HG03280 (cell line): ENCODE data around the gene VPS35.
"Not testable (repeated sequence)": the region's sequence is repeated elsewhere in the genome, so short reads cannot be mapped to it uniquely, and the experiment has no call there.

ENCODE experiments used
- ATAC-seq: cut with Tn5 transposase; IDR thresholded peaks from one replicate; pipeline ENCODE4 v1.9.1; 2021; ENCODE audit warnings: mild to moderate bottlenecking, moderate library complexity; ENCODE audit not compliant: unreplicated experiment

The VPS35 gene

DNA sequence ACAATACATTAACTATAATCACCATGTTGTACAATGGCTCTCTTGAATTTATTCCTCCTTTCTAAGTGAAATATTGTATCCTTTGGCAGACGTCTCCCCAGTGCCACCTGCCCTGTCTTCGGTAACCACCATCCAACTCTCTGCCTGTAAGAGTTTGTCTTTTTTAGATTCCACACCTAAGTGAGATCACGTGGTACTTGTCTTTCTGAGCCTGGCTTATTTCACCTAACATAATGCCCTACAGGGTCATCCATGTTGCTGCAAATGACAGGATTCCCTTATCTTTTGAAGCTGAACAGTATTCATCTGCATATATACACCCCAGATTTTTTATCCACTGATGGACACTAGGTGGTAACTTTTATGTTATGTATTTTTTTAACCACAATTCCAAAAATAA, 24.7 kb upstream of the VPS35 start:
- ATAC-seq: no peak

DNA sequence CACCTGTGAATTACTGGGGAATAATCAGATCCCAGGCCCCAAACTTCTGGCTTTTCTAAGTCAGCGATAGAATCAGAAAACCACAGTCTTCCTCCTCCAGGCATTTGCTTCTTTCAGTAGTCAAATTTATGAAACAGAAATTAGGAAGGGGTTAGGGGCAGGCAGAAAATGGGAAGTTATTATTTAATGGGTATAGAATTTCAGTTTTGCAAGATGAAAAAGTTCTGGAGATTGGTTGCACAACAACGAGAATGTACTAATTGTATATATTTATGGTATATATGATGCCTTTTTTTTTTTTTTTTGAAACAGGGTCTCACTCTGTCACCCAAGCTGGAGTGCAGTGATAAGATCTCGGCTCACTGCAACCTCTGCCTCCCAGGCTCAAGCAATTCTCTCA, 23.9 kb upstream of the VPS35 start:
- no peak for ATAC-seq

DNA sequence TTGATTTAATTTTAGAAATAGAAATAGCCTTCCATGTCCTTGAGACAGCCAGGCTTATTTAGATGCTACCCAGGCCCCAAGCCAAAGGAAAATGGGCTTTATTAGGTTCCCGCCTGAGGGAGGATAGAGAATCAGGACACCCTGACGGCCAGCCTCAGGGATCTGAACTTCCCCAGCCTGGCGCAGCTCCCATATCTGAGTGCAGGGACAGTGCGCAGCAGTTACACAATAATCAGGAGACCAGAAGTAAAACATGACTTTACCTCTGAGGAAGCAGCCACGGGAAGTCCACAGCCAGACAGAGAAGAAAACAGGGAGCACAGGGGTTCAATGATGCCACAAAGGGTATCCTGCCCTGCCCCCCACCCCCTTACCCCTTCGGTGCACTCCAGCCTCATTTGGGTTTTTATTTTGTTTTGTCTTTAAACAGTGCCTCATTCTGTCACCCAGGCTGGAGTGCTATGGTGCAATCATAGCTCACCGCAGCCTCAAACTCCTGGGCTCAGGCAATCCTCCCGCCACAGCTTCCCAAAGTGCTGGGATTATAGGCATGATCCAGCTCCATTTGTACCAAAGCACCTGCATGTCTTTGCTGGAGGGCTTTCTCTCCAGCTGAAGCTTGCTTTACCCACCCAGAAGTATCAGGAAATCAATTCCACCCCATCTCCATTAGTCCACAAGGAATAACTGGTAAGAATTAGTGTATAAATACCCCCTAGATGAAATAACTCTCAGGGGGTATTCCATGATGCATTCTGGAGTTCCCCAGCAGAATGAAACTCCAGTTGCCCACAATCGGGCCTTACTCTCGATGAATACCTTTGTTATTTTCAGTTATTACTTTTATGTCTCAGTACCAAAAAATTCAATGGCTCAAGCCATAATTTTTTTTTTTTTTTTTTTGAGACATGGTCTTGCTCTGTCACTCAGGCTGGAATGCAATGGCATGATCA, 22.4 kb upstream of the VPS35 start:
- ATAC-seq: no peak

DNA sequence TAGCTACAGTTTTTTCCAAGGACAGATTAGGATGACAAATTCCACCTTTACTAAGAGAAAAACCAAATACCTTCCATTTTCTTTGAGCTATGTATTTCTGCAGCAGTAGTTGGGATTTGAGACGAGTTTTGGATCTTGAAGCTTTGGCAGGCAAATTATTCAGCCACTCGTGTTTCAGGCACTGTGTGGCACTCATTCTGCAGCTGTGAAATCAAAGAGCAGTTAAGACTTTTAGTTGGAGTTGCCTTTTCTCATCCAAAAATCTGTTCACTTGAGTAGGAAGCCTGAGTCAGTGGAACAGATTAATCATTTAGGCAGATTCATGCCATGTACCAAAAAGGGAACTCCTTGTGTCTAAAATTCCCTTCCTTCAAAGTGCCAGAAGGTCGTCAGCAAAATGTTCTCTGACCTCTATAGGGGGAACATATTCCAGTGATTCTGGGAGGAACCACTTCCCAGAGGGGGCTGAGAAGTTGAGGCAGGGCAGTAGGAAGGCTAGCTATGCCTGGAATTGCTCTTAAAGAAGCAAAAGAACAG, 20.6 kb upstream of the VPS35 start:
- ATAC-seq: no peak

DNA sequence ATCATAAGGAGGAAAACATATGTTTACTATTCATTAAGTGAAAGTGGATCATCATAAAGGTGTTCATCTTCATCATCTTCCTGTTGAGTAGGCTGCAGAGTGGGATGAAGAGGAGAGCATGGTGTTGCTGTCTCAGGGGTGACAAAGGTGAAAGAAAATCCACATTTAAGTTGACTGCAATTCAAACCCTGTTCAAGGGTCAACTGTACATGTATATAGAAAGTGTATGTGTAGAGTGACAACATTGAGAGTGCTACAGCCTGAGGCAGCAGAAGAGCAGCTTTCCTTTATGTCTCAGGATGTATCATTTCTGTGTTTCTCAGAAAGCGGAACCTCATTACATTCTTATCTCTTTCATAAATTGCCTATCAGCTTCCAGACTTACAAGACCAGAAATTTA, 17.7 kb upstream of the VPS35 start:
- ATAC-seq: no peak

DNA sequence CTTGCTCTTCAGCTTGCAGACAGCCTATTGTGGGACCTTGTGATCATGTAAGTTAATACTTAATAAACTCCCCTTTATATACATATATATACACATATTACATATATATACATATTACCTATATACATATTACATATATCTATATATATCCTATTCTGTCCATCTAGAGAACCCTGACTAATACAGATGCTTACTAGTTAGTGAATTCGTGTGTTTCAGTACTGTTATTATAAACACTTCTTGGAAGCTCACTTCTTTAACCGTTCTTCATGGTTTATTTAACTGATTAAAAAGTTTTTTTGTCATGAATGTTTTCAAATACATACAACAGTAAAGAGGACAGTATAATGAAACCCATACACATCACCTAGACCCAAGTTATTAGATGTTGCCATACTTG, 13.1 kb upstream of the VPS35 start:
- no peak for ATAC-seq

DNA sequence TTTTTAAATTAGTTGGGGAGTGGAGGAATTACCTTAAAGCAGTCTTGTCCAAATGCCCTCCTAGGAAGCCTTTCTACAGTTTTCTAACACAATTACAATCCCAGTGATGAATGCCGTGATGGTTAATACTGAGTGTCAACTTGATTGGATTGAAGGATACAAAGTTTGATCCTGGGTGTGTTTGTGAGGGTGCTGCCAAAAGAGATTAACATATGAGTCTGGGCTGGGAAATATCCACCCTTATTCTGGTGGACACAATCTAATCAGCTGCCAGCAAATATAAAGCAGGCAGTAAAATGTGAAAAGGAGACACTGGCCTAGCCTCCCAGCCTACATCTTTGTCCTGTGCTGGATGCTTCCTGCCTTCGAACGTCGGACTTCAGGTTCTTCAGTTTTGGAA, 12.6 kb upstream of the VPS35 start:
- no peak for ATAC-seq

DNA sequence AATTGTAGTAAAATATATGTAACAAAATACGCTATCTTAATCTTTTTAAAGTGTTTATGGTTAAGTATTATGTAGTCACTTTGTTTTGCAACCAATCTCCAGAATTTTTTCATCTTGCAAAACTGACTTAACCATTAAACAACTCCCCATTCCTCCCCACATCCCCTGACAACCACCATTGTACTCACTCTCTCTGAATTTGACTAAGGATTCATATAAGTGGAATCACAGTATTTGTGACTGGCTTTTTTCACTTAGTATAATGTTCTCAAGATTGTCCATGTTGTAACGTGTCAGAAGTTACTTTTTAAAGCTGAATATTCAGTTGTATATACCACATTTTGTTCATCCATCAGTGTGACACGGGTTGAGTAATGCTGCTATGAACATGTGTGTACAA, 11.1 kb upstream of the VPS35 start:
- ATAC-seq: no peak

DNA sequence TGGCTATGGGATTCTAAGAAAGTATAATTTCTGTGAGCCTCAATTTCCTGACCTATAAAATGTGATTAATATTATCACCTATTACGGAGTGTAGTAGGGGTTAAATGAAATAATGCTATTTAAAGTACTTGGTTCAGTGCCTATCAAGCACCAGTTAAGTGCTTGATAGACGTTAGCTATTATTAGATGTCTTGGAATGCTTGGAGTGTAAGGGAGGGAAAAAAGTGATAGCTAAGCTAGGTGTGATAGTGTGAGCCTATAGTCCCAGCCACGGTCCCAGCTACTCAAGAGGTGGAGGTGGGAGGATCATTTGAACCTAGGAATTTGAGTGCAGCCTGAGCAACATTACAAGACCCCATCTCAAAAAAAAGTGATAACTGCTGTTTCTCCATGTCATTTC, 8.0 kb upstream of the VPS35 start:
- no peak for ATAC-seq

DNA sequence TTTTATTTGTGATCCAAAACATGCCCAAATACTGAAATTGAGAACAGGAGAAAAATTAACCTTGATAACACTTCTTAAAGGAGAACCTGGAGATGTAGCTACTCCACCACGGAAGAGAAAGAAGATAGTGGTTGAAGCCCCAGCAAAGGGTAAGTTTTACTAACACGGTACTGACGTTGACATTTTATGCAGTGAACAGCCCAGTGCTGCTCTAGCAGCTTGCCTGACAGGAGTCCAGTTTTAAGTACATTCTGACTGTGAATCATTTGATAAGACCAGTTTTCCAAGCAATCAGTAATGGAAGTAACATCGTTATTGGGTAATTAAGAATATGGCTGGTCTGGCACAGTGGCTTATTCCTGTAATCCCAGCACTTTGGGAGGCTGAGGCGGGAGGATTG, 7.0 kb upstream of the VPS35 start:
- no peak for ATAC-seq

DNA sequence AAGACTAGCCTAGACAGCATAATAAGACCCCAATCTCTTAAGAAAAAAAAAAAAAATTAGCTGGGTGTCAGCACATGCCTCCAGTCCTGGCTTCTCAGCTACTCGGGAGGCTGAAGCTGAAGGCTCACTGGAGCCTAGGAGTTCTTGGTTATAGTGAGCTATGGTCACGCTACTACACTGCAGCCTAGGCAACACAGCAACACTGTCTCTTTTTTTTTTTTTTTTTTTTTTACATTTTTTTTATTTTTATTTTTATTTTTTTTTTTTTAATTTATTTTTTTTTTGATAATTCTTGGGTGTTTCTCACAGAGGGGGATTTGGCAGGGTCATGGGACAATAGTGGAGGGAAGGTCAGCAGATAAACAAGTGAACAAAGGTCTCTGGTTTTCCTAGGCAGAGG, 4.6 kb upstream of the VPS35 start:
- no peak for ATAC-seq

DNA sequence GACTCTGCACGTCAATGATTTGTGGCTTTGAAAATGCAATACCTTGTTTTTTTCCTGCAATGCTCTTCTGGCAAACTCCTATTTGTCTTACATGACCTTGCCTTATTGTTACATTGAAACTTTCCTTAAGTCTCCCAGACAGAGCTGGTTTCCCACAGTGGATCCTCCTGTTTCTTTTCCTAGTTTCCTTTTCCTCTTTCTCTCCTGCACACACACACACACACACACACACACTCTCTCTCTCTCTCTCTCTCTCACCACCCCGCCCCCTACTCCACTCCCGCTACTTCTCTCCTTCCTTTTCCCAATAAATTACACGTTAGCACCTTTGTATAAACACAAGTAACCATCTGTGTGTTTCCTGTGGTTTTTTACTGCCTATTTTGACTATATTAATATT, 2.7 kb upstream of the VPS35 start:
- no peak for ATAC-seq

DNA sequence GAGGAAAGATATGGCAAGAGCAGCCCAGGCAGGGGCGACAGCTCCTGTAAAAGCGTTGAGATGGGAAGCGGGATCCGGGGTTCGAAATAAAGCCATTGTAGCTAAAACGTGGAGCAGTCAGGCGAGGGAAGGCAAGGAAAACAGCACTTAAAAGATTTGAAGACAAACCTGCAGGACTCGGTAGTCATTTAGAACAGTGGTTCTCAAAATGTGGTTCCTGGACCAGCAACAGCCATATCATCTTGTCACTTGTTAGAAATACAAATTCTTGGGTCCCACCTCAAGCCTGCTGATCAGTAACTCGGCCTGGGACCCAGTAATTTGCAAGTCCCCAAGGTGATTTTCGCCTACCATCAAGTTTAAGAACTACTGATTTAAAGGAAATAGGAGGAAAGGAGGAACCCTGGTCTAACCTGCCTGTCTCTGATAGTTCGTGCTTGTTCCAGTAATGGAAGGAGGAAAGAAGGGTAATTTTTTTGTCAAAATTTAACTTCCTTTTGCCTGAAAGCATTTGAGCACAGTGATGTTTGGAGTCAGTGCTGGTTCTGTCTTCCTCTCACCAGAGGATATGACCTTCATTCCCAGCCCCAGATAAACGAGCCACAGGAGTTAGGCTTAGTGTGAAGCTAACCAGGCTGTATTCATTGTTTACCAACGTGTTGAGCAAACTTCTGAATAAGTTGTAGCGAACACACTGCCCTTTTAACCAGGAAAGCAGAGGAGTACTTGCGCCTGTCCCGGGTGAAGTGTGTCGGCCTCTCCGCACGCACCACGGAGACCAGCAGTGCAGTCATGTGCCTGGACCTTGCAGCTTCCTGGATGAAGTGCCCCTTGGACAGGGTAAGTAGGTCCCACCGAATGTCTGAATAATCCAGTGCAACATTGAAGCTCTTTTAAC, 1.6 kb upstream of the VPS35 start:
- no peak for ATAC-seq

DNA sequence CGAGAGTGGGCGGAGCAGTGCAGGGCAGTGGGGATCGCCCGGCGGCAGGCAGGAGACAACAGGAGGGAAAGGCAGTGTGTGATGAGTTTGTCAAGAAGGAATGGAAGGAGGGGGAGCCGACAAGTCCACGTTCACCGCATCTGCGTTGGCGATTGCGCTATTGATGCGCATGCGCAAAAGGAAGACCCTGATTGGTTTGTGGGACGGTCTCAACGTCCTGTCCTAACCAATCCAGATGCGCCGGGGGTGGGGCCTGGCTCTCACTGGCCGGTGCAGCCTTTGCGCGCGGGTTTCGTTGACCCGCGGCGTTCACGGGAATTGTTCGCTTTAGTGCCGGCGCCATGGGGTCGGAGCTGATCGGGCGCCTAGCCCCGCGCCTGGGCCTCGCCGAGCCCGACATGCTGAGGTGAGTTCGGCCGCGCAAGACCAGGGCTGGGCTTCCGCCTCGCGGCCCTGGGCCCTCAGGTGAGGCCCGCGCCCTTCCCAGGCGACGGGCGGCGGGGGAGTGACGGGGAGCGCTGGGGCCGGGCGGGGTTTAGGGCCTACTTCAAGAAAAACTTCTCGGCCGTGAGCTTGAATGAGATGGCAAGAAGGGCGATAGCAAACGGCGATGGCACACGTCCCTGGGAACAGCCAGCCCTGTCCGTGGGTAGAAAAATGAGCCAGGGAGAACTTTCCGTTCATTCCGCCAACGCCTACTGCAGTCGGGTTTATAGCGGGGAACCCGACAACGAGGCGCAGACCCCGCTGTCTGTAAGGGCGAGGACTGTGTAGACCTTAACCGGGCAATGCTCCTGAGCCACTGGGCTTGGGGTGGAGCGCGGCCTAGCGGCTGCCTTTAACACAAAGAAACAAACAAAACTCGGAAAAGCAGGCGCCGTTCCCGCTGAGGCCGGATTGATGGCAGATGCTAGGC, 645 bp upstream of the VPS35 start, which contains the start of gene ORC6:
Gene ORC6 (plus strand): TSS at position 295 of the 916 bp plus-strand sequence. CDS start 47 bp downstream, at position 342.
- peak; percentile 69 for ATAC-seq

DNA sequence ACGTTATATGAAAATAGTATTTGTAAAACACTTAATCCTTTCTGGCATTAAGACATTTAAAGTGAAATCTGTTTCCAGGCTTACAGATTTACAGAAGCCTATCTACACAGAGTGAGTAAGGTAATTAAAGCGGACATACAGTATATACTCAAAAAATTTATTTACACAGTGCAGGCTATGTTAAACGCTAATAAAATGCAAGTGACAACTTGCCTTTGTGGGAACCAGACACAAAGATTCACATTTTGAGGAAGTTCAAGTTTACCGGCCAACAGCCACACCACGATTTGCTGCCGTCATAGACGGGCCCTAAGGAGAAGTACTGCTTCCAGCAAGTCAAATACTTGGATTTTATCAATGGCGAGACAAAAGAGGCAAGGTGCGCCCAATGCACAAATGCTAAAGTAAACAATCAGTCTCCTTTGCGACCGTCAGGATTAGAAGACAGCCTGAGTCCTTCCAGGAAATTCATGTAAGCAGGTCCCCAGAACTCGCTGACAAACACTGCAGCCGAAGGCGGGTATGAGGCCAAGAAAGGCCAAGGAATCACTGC, 801 bp downstream of the VPS35 start:
- ATAC-seq: no peak

DNA sequence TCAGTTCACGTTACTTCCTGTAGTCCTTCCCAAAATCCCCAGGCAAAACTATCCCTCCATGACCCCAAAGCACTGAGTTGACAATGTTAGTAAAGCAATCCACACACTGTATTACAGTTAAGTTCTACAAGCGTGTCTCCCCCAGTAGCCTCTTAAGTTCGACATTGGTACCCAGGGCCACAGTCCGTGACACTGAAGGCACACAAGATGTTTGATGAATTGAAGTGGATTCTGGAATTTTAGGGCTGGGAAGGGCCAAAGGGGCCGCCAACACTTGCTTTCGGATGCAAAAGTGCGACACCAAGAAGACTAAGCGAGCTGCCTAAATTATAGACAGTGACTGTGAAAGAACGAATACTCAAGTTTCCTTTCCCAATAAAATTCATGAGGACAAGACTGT, 1.5 kb downstream of the VPS35 start:
- ATAC-seq: no peak

DNA sequence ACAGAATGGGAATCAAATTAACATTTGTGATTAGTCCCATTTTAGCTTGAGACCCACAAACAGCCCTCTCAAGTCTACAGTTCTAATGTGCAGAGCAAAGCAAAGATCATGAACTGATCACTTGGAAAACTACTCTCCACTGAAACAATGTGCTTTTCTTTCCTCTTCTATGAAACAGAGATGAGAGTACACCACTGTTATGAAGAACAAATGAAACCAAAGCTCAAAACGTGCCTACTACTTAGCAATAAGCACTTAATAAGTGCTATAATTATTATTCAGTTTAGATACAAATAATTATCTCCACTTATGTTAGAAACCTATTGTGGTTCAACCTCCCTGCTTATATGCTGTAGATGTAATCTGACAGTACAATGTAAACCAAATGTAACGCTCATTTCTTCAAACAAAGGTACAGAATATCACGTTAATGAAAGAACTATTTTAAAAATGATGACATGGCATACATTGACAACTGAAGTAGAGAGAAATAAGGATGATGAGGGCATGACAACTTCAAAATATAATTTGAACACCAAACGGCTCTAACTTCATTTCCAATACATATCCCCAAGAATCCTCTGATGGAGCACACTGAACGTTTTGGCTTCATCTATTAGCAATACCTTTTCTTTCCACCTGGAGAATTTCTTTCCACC, 2.0 kb downstream of the VPS35 start:
- no peak for ATAC-seq

DNA sequence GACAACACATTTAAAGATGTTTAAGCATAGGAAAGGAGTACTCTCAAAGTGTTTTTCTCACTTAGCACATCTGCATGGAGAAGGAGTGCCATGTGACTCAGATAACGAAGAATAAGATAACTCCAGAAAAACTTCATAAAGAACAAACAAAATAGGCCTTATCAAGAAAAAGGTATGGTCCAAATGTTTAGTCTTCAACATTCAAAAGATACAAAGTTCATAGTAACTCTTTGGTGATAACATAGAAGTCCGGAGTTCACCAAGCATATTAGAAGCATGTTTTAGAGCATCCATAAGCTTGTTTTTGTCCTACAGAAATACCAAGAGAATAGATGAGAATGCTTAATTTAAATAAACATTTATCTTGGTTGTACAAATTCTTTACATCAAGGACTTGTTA, 7.1 kb downstream of the VPS35 start:
- ATAC-seq: not testable (repeated sequence)

DNA sequence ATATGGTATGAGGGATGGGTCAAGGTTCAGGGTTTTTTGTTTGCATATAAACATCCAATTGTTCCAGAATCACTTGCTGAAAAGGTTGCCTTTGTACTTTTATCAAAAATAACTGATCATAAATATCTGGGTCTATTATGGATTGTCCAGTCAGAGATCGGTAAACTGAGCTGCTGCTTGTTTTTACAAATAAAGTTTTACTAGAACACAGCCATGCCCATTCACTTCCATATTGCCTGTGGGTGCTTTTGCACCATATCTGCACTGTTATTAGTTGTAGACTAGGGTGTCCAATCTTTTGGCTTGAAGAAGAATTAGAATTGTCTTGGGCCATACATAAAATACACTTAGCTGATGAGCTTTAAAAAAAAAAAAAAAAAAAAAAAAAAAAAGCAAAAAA, 11.0 kb downstream of the VPS35 start:
- ATAC-seq: not testable (repeated sequence)
